Aortic smooth muscle cell (primary cell): ENCODE results near the gene ITIH5. TPM values are rescaled to one million over a fixed set of nuclear protein-coding genes. Genes with fewer than 3 reads are reported as not detected.

Experiments used
- total RNA-seq: library from RNA; depleted of rRNA; stranded (reverse); fragments of >200 nt; gene quantifications from 2 replicates; pipeline ENCODE4 v1.2.3, GENCODE V29; 2014

ITIH5 gene
- total RNA-seq: 0.13 and 0.19 TPM in 2 replicates

GRCh38 chr10:7666253-7667023, at the start of gene ITIH5:
TSS of gene ITIH5 (minus strand) at chr10:7666966. CDS start at chr10:7666892, 74 bp downstream.

GRCh38 chr10:7703140-7703539, 36.4 kb upstream of the ITIH5 start, which contains the start of gene ITIH2:
TSS of gene ITIH2 (plus strand) at chr10:7703316. CDS start at chr10:7703435, 119 bp downstream.

Other genes starting within 250 kb of the ITIH5 start
- gene ITIH2, start 36.4 kb upstream of the ITIH5 start, total RNA-seq: 0.06 and 0.13 TPM in 2 replicates
- 4.9 and 6.7 TPM in 2 replicates for gene KIN, start 121.0 kb upstream of the ITIH5 start, total RNA-seq
- gene ATP5F1C, start 121.2 kb upstream of the ITIH5 start, total RNA-seq: 227 and 269 TPM in 2 replicates
- gene TAF3, start 151.5 kb upstream of the ITIH5 start, total RNA-seq: 1.5 and 1.6 TPM in 2 replicates